ENCODE results near the gene AAK1.
A peak's percentile ranks its signal among the peaks of the same experiment; 100 is the strongest.

AAK1 gene

DNA sequence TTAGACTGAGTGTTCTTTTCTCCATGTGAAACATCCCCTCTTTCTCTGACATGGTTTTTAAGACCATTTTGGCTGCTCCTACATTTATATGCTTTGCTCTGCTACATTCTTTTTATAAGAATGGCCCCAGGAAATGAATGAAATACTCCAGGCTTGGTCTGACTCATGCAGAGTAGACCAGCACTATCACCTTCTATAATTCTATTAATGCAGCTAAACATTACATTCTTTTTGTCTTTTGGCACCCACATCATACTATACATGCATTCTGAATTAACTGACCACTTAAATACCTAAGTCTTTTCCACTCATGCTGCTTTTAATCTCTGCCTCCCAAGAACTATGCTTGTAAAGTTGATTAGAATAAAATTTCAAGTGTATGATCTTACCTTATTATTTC lies 94.1 kb downstream of the AAK1 start:
- Mint-ChIP-seq H3K27ac (peak overlapping the region; percentile 46), H3K27me3 (no peaks in the 10 kb centered on the region), H3K9me3 (ENCODE audit: low read depth) (no peaks in the 10 kb centered on the region), H3K4me3 (no peak overlapping the region), H3K4me1 (ENCODE audit: low read depth) (peaks cover 64% of the 10 kb centered on the region), H3K36me3 (peaks cover 21% of the 10 kb centered on the region)

DNA sequence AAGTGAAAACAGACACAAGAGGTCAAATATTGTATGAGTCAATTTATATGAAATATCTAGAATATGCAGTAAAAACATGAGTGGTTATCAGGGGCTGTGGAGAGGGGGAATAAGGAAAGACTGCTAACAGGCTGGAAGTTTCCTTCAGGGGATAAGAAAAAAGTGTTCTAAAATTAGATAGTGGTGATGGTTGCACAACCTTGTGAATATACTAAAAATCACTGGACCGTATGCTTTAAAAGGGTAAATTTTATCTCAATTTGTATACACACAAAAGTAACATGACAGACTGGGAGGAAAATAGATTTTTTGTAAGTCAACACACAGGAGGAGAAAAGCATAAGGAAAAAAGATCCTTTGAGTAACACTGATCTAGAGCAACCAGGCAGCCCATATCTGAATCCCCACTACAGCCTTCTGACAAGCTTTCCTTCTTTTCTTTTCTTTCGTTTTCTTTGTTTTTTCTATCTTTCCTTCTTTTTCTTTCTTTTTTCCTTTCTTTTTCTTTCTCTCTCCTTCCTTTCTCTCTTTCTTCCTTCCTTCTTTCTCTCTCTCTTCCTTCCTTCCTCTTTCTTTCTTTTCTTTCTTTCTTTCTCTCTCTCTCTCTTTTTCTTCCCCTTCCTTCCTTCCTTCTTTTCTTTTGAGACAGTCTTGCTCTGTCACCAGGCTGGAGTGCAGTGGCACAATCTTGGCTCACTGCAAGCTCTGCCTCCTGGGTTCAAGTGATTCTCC lies 95.4 kb downstream of the AAK1 start:
- Mint-ChIP-seq H3K27ac (peak overlapping the region; percentile 42), H3K4me3 (no peak overlapping the region), H3K4me1 (ENCODE audit: low read depth) (peaks cover 61% of the 10 kb centered on the region), H3K36me3 (peaks cover 25% of the 10 kb centered on the region), H3K9me3 (ENCODE audit: low read depth) (no peaks in the 10 kb centered on the region), H3K27me3 (no peaks in the 10 kb centered on the region)

DNA sequence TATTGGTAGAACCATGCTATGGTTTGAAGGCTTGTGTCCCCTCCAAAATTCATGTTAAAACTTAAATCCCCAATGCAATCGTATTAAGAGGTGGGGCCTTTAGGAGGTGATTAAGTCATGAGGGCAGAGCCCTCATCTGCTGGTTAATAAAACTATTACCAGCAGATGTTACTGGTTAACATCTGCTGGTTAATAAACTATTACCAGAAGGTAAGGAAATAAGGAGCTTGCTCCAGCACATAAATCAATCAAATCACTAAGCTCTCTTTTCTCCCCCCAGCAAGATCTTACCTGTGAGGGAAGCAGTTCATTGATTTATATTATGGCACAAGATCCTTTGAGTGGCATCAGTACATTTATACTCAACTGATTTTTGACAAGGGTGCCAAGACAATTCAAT lies 96.9 kb downstream of the AAK1 start:
- Mint-ChIP-seq H3K4me3 (no peak overlapping the region), H3K36me3 (peaks cover 20% of the 10 kb centered on the region), H3K9me3 (ENCODE audit: low read depth) (no peaks in the 10 kb centered on the region), H3K27ac (peak overlapping the region; percentile 78), H3K4me1 (ENCODE audit: low read depth) (peaks cover 54% of the 10 kb centered on the region), H3K27me3 (no peaks in the 10 kb centered on the region)

DNA sequence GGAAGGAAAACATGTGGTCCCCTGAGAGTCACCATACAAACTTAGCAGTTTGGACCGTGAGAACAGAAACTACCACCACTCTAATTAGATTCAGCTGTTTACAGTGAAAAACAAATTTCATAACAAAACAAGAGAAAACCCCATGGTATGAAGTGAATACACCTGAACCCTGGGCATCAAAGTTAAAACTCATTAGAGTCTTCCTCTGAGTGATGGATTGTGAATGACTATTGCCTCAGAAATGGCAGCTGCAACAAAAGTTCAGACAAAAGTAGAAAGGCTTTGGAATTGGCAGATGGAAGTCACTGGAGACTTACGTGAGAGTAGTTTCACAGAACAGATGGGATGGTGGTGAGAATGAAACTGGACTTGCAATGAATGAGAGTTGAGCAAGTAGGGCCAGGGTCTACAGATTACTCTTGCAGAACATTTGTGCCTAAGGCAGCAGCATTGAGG lies 98.0 kb downstream of the AAK1 start:
- no peaks in the 10 kb centered on the region for H3K9me3 Mint-ChIP-seq (ENCODE audit: low read depth)
- H3K27ac Mint-ChIP-seq, result peak overlapping the region; percentile 78
- H3K4me3 Mint-ChIP-seq, result no peak overlapping the region
- peaks cover 48% of the 10 kb centered on the region for H3K4me1 Mint-ChIP-seq (ENCODE audit: low read depth)
- peaks cover 25% of the 10 kb centered on the region for H3K36me3 Mint-ChIP-seq
- no peaks in the 10 kb centered on the region for H3K27me3 Mint-ChIP-seq

DNA sequence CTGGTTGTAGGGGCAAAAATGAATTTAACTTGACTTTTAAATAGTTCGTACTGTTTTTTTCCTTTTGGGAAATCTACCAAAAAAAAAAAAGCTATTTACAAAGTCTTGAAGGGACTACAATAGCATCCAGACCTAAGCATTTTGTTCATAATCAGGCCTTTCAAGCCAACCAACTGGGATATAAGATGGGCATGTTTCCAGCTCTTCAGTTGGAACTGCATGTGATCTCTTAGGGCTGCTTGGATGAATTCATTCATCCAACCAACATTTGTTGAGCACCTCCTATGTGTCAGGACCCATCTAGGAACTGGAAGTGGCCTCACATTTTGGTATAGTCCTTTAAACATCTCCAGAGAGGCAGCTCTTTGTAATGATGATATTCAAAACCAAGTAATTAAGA lies 98.6 kb downstream of the AAK1 start:
- Mint-ChIP-seq H3K9me3 (ENCODE audit: low read depth) (no peaks in the 10 kb centered on the region), H3K4me1 (ENCODE audit: low read depth) (peaks cover 46% of the 10 kb centered on the region), H3K4me3 (no peak overlapping the region), H3K27ac (peak overlapping the region; percentile 78), H3K36me3 (peaks cover 25% of the 10 kb centered on the region), H3K27me3 (no peaks in the 10 kb centered on the region)

DNA sequence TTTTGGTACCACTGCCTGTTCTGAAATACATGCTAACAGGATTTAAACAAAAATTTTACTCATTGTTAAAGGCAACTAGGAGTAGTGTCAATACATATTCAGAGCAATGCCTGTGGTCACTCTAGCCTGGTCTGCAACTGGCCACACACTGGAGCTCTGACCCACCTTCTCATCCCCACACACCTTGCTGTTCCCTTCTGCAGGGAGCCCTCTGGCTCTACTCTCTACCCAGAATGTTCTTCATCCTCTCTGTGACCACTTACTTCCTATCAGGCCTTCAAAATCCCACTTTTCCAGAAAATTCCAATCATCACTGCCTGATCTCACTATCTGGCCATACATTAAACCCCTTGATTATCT lies 104.0 kb downstream of the AAK1 start:
- Mint-ChIP-seq H3K4me3 (no peak overlapping the region), H3K9me3 (ENCODE audit: low read depth) (no peaks in the 10 kb centered on the region), H3K27ac (peak overlapping the region; percentile 78), H3K4me1 (ENCODE audit: low read depth) (peaks cover 38% of the 10 kb centered on the region), H3K36me3 (peaks cover 32% of the 10 kb centered on the region), H3K27me3 (no peaks in the 10 kb centered on the region)

DNA sequence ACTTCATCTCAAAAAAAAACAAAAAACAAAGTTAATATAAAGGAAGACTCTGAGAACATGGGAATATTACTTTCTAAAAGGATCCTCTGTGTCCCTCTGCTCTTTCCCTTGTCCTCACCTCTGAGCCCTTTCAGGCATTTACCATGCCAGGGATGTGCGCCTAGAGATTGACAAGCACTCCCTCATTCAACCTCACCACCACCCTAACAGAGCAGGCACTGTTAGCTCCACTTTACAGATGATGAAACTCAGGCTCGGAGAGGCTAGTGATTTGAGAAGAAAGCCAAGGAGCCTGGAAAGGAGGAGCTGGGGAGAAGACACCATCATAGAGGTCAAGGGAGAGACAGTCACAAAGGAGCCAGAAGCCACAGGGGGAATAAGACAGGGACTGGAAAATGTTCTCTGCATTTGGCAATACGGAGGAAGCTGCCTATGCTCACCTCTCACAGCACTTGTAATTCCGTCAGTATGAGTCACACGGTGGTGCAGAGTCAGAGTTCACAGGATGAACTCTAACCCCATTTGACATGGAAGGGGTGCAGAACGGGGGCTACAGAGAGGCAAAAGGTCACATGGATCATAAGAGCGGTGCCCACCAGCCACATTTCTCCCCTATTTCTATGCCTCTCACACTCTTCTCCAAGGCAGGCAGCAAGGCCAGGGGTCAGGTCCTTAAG lies 104.5 kb downstream of the AAK1 start:
- no peaks in the 10 kb centered on the region for H3K9me3 Mint-ChIP-seq (ENCODE audit: low read depth)
- H3K4me1 Mint-ChIP-seq (ENCODE audit: low read depth), result peaks cover 34% of the 10 kb centered on the region
- H3K27ac Mint-ChIP-seq, result peak overlapping the region; percentile 78
- peaks cover 32% of the 10 kb centered on the region for H3K36me3 Mint-ChIP-seq
- no peak overlapping the region for H3K4me3 Mint-ChIP-seq
- H3K27me3 Mint-ChIP-seq, result no peaks in the 10 kb centered on the region

DNA sequence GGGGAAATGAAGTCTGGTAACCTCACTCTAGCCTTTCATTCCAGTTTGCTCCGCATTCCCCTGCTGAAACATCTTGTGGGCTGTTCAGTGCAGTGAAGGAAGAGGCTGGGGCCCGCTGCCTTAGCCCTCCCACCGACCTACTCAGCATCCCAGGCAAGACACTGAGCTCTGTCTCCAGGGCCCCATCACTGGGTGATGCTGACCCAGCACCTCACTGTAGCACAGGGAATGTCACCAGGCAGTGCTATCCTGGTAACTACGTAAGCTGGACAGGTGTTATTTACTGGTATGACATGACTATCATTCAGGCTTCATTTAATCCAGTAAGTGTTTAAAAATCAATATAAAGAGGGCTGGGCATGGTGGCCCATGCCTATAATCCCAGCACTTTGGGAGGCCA lies 105.3 kb downstream of the AAK1 start:
- Mint-ChIP-seq H3K4me3 (no peak overlapping the region), H3K27me3 (no peaks in the 10 kb centered on the region), H3K4me1 (ENCODE audit: low read depth) (peaks cover 34% of the 10 kb centered on the region), H3K9me3 (ENCODE audit: low read depth) (peaks cover 4% of the 10 kb centered on the region), H3K36me3 (peaks cover 38% of the 10 kb centered on the region), H3K27ac (peak overlapping the region; percentile 41)

DNA sequence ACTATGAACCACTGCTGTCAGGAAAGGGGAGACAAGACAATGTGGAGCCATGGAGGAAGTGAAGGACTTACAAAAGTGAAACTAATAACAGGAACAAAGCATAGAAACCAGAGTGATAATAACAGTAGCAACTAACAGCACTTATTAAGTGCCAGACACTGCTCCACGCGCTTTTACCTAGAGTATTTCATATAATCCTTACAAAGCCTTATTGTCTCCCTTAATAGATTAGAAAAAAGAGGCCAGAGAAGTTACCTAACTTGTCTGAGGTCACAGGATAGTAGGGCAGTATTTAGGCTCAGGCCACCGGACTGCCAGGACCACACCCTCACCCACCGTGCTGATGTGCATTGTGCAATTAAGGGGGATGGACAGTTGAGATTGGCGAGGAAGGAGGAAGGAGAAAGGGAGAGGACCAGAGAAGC lies 107.7 kb downstream of the AAK1 start:
- H3K36me3 Mint-ChIP-seq, result peaks cover 37% of the 10 kb centered on the region
- H3K27me3 Mint-ChIP-seq, result no peaks in the 10 kb centered on the region
- peaks cover 30% of the 10 kb centered on the region for H3K4me1 Mint-ChIP-seq (ENCODE audit: low read depth)
- H3K9me3 Mint-ChIP-seq (ENCODE audit: low read depth), result peaks cover 4% of the 10 kb centered on the region
- no peak overlapping the region for H3K4me3 Mint-ChIP-seq
- H3K27ac Mint-ChIP-seq, result peak overlapping the region; percentile 46

DNA sequence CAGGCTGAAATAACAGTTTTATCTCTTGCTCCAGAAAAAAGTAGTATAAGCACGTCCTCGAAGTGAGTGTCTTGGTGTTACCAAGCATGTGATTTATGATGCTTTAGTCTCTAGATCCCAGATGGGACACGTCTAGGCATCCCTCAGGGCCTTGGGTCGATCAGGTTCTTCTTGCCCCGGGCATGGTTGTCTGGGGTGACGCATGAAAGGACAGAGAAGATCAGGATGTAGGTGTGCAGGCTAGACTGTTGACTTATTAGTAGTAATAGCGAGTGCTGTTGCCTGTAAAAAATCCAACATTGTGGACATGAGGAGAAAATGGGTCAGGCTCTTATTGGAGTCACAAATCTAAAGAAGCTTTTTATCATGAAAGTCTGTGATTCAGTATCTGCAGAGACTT lies 112.4 kb downstream of the AAK1 start:
- Mint-ChIP-seq H3K27me3 (no peaks in the 10 kb centered on the region), H3K4me1 (ENCODE audit: low read depth) (peaks cover 6% of the 10 kb centered on the region), H3K4me3 (no peak overlapping the region), H3K9me3 (ENCODE audit: low read depth) (peaks cover 4% of the 10 kb centered on the region), H3K36me3 (peaks cover 20% of the 10 kb centered on the region), H3K27ac (peak overlapping the region; percentile 22)

DNA sequence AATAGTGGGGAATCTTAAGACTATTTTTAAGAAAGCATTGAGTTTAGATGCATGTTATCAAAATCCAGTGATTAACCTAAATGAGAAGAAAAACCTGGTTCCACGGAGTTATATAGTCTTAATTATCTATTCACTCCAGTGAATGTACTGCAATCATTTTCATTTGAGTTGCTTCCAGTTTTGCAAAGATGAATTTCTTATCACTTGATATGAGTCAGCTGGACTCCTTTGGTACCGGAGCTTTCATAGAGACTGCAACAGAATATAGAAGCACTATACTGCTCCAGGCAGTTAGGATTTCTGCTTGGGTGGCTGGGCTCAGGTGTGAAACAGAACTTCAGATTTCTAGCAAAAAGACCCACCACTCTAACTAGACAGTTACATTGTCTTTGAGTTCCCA lies 114.1 kb downstream of the AAK1 start:
- H3K9me3 Mint-ChIP-seq (ENCODE audit: low read depth), result peaks cover 4% of the 10 kb centered on the region
- H3K36me3 Mint-ChIP-seq, result peaks cover 14% of the 10 kb centered on the region
- no peaks in the 10 kb centered on the region for H3K27me3 Mint-ChIP-seq
- no peaks in the 10 kb centered on the region for H3K4me1 Mint-ChIP-seq (ENCODE audit: low read depth)
- no peak overlapping the region for H3K4me3 Mint-ChIP-seq
- no peak overlapping the region for H3K27ac Mint-ChIP-seq

DNA sequence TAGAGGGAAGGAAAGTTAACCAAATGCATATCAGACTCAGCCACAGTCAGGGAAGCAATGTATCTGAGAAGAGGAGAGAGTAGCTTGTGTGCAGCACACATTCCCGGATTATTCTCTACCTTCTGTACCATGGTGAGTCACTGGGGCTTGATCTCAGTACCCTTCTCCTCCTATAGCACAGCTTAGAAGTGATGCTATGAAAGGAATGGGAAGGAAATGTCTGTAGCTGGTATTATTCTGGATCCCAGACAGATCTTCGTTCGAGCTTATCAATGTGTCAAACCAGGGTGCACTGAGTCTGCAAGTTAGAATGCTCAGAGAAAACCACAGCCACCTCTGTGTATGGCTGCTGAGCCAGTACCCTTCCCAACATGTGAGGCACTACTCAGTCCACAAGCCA lies 118.3 kb downstream of the AAK1 start:
- peaks cover 7% of the 10 kb centered on the region for H3K36me3 Mint-ChIP-seq
- H3K4me1 Mint-ChIP-seq (ENCODE audit: low read depth), result no peaks in the 10 kb centered on the region
- no peak overlapping the region for H3K4me3 Mint-ChIP-seq
- H3K9me3 Mint-ChIP-seq (ENCODE audit: low read depth), result no peaks in the 10 kb centered on the region
- H3K27me3 Mint-ChIP-seq, result no peaks in the 10 kb centered on the region
- H3K27ac Mint-ChIP-seq, result peak overlapping the region; percentile 28

DNA sequence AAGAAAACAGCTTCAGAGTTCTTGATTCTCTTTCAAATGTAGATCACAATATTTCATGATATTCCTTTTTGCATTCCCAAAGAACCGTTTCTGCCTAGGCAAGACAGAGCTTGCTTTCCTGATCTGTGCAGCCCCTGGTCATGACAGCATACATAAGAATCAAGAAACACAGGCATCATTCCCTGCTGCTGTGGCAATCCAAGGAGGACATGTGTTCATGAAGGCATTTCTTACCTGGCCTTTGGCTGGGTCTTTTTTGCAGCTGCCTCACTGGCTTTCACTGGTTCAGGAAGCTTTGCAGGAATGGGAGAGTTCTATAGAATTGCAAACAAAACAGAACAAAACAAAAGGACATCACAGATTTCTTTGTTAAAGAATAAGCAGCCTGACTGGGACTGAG lies 118.7 kb downstream of the AAK1 start:
- Mint-ChIP-seq H3K4me1 (ENCODE audit: low read depth) (no peaks in the 10 kb centered on the region), H3K27ac (peak overlapping the region; percentile 46), H3K27me3 (no peaks in the 10 kb centered on the region), H3K9me3 (ENCODE audit: low read depth) (no peaks in the 10 kb centered on the region), H3K36me3 (peaks cover 7% of the 10 kb centered on the region), H3K4me3 (no peak overlapping the region)

DNA sequence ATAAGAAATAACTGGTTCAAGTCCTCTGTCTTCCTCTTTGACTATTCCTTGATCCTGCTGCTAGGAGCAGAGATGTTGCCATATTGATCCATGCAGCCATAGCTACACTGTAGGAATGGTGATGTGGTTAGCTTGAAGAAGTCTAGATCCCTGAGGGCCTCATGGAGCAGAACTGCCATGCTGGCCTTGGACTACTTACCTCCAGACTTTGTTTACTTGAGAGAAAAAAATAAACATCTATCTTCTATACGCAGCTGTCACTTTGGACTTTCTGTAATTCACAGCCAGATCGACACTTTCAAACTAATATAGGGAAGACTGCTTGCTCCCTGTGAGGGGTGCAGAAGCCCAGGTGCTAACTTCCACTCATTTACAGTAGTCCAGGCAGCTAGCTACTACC lies 121.8 kb downstream of the AAK1 start:
- Mint-ChIP-seq H3K27me3 (no peaks in the 10 kb centered on the region), H3K9me3 (ENCODE audit: low read depth) (no peaks in the 10 kb centered on the region), H3K27ac (peak overlapping the region; percentile 50), H3K4me3 (no peak overlapping the region), H3K4me1 (ENCODE audit: low read depth) (peaks cover 2% of the 10 kb centered on the region), H3K36me3 (peaks cover 12% of the 10 kb centered on the region)

DNA sequence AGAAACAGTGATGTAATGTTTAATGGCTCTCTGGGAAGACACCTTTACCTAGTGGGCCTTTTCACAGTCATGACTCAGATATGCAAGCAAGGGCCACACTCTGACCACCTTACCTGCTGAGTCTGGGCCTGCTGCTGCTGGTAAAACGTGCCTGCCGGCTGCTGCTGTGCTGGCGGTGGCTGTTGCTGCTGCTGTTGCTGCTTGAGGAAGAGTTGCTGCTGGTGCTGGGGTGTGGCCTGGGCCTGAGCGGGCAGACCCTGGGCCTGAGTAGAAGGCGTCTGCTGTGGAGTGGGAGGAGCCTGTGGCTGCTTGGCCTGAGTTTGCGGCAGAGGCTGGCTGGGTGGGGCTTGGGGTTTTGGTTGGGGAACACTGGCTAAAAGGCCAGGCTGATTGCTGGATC lies 124.7 kb downstream of the AAK1 start:
- Mint-ChIP-seq H3K9me3 (ENCODE audit: low read depth) (no peaks in the 10 kb centered on the region), H3K27ac (peak overlapping the region; percentile 72), H3K4me3 (no peak overlapping the region), H3K4me1 (ENCODE audit: low read depth) (peaks cover 2% of the 10 kb centered on the region), H3K36me3 (peaks cover 15% of the 10 kb centered on the region), H3K27me3 (no peaks in the 10 kb centered on the region)

DNA sequence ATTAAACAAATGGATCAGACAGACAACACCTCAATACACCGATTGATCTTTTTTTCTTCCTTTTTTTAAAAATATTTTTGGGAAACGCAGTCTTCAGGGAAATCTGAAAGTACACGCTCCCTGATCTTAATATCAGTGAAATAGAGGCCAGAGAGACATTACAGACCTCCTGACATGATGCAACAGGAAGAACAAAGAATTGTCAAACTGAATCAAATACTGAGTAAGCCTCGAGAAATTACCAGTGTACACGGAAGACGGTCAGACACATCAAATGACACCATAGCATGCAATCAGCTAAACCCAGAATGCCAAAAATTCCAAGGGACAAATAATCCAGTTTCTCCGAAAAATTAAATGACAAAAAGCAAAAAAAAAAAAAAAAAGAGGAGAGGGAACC lies 126.1 kb downstream of the AAK1 start:
- Mint-ChIP-seq H3K27ac (peak overlapping the region; percentile 54), H3K36me3 (peaks cover 18% of the 10 kb centered on the region)

More for the DNA sequence above, 126.1 kb downstream of the AAK1 start:
- no peaks in the 10 kb centered on the region for H3K27me3 Mint-ChIP-seq
- no peaks in the 10 kb centered on the region for H3K9me3 Mint-ChIP-seq (ENCODE audit: low read depth)
- no peak overlapping the region for H3K4me3 Mint-ChIP-seq
- H3K4me1 Mint-ChIP-seq (ENCODE audit: low read depth), result peaks cover 4% of the 10 kb centered on the region

Data from activated naive CD8-positive, alpha-beta T cell (primary cell).